ENCODE measurements around the gene TPTE.
"Not testable (repeated sequence)": the region's sequence is repeated elsewhere in the genome, so short reads cannot be mapped to it uniquely, and the experiment has no call there.

Gene TPTE

GRCh38 chr21:10521091-10521598, at the start of gene TPTE:
Gene TPTE (plus strand): TSS chr21:10521583. CDS start chr21:10538724, 17,141 bp downstream.
- DNase-seq (ENCODE audit: low spot score), result no peak

- not testable (repeated sequence) for DNase-seq (ENCODE audit: low spot score)
Measured at GRCh38 chr21:10471999-10472398, 49.4 kb upstream of the TPTE start.

GRCh38 chr21:10477794-10478193, 43.6 kb upstream of the TPTE start:
- DNase-seq (ENCODE audit: low spot score), result not testable (repeated sequence)

GRCh38 chr21:10479875-10480274, 41.5 kb upstream of the TPTE start:
- not testable (repeated sequence) for DNase-seq (ENCODE audit: low spot score)

GRCh38 chr21:10484864-10485263, 36.5 kb upstream of the TPTE start:
- DNase-seq (ENCODE audit: low spot score), result not testable (repeated sequence)

GRCh38 chr21:10490453-10490852, 30.9 kb upstream of the TPTE start:
- DNase-seq (ENCODE audit: low spot score), result not testable (repeated sequence)

- no peak for DNase-seq (ENCODE audit: low spot score)
Measured at GRCh38 chr21:10511116-10511515, 10.3 kb upstream of the TPTE start.

GRCh38 chr21:10516889-10517288, 4.5 kb upstream of the TPTE start:
- not testable (repeated sequence) for DNase-seq (ENCODE audit: low spot score)

GRCh38 chr21:10517904-10518303, 3.5 kb upstream of the TPTE start:
- DNase-seq (ENCODE audit: low spot score), result not testable (repeated sequence)

- not testable (repeated sequence) for DNase-seq (ENCODE audit: low spot score)
Measured at GRCh38 chr21:10521835-10522500, 585 bp downstream of the TPTE start.

GRCh38 chr21:10539956-10540355, 18.6 kb downstream of the TPTE start:
- no peak for DNase-seq (ENCODE audit: low spot score)

GRCh38 chr21:10544376-10544775, 23.0 kb downstream of the TPTE start:
- not testable (repeated sequence) for DNase-seq (ENCODE audit: low spot score)

GRCh38 chr21:10547868-10548267, 26.5 kb downstream of the TPTE start:
- DNase-seq (ENCODE audit: low spot score), result not testable (repeated sequence)

GRCh38 chr21:10548331-10548954, 27.1 kb downstream of the TPTE start:
- not testable (repeated sequence) for DNase-seq (ENCODE audit: low spot score)

- DNase-seq (ENCODE audit: low spot score), result not testable (repeated sequence)
Measured at GRCh38 chr21:10570803-10571202, 49.4 kb downstream of the TPTE start.

- DNase-seq (ENCODE audit: low spot score), result not testable (repeated sequence)
Measured at GRCh38 chr21:10574531-10575310, 53.3 kb downstream of the TPTE start.

GRCh38 chr21:10575311-10575667, 53.9 kb downstream of the TPTE start:
- DNase-seq (ENCODE audit: low spot score), result no peak

GRCh38 chr21:10578910-10579309, 57.5 kb downstream of the TPTE start:
- DNase-seq (ENCODE audit: low spot score), result not testable (repeated sequence)

GRCh38 chr21:10589115-10589514, 67.7 kb downstream of the TPTE start:
- not testable (repeated sequence) for DNase-seq (ENCODE audit: low spot score)

GRCh38 chr21:10607074-10607473, 85.7 kb downstream of the TPTE start:
- not testable (repeated sequence) for DNase-seq (ENCODE audit: low spot score)

- not testable (repeated sequence) for DNase-seq (ENCODE audit: low spot score)
Measured at GRCh38 chr21:10614285-10614684, 92.9 kb downstream of the TPTE start.

- DNase-seq (ENCODE audit: low spot score), result not testable (repeated sequence)
Measured at GRCh38 chr21:10616061-10616460, 94.7 kb downstream of the TPTE start.

GRCh38 chr21:10616535-10616934, 95.2 kb downstream of the TPTE start:
- no peak for DNase-seq (ENCODE audit: low spot score)

Data from left forelimb (tissue), 1 donor.